Mucosa of descending colon (tissue), 3 donors: ENCODE results near the gene KRTAP5-7. TPM values are rescaled to one million over a fixed set of nuclear protein-coding genes. Genes with fewer than 3 reads are reported as not detected.

Experiments used
- ATAC-seq: fragments of 200-7000 bp; cut with Tn5 transposase; one replicate; pipeline ENCODE4 v1.9.1; 2020; ENCODE audit warnings: mild to moderate bottlenecking, moderate library complexity
- DNase-seq, 3 donors: peaks; one replicate each; pipeline ENCODE4 v3.0.0-alpha.2; 2020
- H3K36me3 ChIP-seq: fragments of 200-600 bp; one replicate; pipeline ENCODE4 v1.8.0; 2021; ENCODE audit warnings: low read depth, mild to moderate bottlenecking
- H3K4me1 ChIP-seq: fragments of 200-600 bp; one replicate; pipeline ENCODE4 v1.8.0; 2021; ENCODE audit warnings: low read depth, mild to moderate bottlenecking
- H3K4me3 ChIP-seq: fragments of 200-600 bp; one replicate; pipeline ENCODE4 v1.8.0; 2021; ENCODE audit warnings: mild to moderate bottlenecking
- H3K9me3 ChIP-seq: fragments of 200-600 bp; one replicate; pipeline ENCODE4 v1.8.0; 2021; ENCODE audit warnings: mild to moderate bottlenecking
- CTCF ChIP-seq: fragments of 200-600 bp; IDR thresholded peaks from one replicate; pipeline ENCODE4 v1.8.0; 2022; ENCODE audit warnings: antibody characterized with exemption, mild to moderate bottlenecking
- intact Hi-C, 2 donors: fragments of 100-400 bp; cut with DNase I in 1 of 2; cut with micrococcal nuclease in 1 of 2; formaldehyde crosslinking; loops; one replicate each; pipeline versions ENCODE4 v1.11.0 to v1.11.1; 2022; cut with DNase I, micrococcal nuclease
- total RNA-seq, 3 donors: library from RNA; stranded (reverse); fragmentation: NEBNext Ultra II Directional in 2 of 3; extraction: Animal tissue kit (Norgen Biotek cat#: 25700) in 2 of 3; gene quantifications; one replicate each; pipeline versions ENCODE4 v1.2.1 to v1.2.4, GENCODE V29; 2021 to 2023
- donor health status: DM: no; HTN: no; CAD: no; lungs with moderate emphysema.
- donor health status: DM: no; HTN: no; CAD: no.
- donor health status: DM: no; HTN: yes; CAD: no.

The KRTAP5-7 gene
- total RNA-seq, 3 donors from 2014 or later: 0.27 to 0.75 TPM; not detected in 1

DNA sequence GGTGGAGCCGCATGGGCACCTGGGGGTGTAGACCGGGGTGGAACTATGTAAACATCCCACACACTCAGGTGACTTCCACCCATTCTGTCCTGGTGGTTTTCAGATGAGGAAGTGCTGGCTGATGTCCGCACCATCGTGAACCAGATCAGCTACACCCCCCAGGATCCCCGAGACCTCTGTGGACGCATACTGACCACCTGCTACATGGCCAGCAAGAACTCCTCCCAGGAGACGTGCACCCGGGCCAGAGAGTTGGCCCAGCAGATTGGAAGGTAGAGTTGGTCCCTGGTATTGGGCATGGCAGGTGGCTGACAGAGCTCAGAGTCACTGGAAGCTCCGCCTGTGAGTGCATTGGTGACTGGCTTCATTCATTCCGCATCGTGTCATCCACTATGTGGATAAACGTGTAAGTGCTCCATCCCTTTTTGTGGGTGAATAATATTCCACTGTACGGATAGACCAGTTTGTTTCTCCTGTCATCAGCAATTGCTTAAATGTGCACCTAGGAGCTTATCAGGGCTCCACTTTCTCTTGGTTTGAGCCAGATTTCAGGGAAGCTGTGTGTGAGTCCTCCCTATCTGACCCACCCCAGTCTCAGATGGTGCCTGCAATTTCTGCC, 44.2 kb upstream of the KRTAP5-7 start:
- H3K36me3 ChIP-seq: peaks cover 16% of the 10 kb centered on the region
- H3K4me3 ChIP-seq: no peak overlapping the region
- no peak for TF ChIP-seq CTCF
- DNase-seq (no peak), ATAC-seq (no peak)
- intact Hi-C loops: no loop called here
- no peaks in the 10 kb centered on the region for H3K9me3 ChIP-seq
- no peaks in the 10 kb centered on the region for H3K4me1 ChIP-seq

- no peak for ATAC-seq
- Histone ChIP-seq H3K4me3 (no peak overlapping the region), H3K4me1 (no peaks in the 10 kb centered on the region), H3K9me3 (no peaks in the 10 kb centered on the region), H3K36me3 (peaks cover 14% of the 10 kb centered on the region)
- no peak for TF ChIP-seq CTCF
- intact Hi-C loops: no loop called here
- no peak for DNase-seq
Measured at GRCh38 chr11:71483692-71484091, 43.4 kb upstream of the KRTAP5-7 start.

DNA sequence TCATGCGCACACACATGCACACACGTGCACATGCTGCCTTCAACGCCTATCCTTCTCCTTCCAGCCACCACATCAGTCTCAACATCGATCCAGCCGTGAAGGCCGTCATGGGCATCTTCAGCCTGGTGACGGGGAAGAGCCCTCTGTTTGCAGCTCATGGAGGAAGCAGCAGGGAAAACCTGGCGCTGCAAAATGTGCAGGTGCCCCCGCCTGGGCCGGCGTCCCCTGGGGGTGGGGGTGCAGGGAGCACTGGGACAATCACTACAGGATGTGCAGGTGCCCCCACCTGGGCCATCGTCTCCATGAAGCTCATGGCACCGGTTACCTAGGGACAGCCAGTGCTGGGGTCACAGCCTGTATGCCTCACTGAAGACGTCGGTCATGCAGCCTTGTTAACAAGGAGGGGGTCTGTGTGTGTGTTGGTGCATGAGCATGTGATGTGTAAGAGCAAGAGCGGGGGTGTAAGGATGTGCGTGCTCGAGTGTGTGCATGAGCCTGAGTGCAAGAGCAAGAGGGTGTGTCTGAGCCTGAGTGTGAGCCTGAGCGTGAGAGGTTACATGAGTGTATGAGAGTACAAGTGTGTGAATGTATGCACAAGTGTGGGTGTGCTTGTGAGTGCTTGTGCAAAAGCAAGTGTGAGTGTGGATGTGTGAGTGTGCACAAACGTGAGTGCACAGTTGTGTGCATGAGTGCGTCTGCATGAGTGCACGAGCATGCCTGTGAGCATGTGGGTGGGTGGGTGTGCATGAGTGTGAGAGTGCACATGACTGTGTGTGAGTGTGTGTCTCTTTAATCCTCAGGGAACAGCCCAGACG, 42.6 kb upstream of the KRTAP5-7 start:
- no peaks in the 10 kb centered on the region for H3K4me1 ChIP-seq
- H3K9me3 ChIP-seq: no peaks in the 10 kb centered on the region
- peak; percentile 15 for ATAC-seq
- peaks cover 11% of the 10 kb centered on the region for H3K36me3 ChIP-seq
- H3K4me3 ChIP-seq: no peak overlapping the region
- DNase-seq: no peak
- no peak for TF ChIP-seq CTCF
- intact Hi-C loops: no loop called here

GRCh38 chr11:71485063-71485399, 42.0 kb upstream of the KRTAP5-7 start:
- DNase-seq: no peak
- intact Hi-C loops: no loop called here

GRCh38 chr11:71485466-71485865, 41.6 kb upstream of the KRTAP5-7 start:
- ATAC-seq: no peak
- intact Hi-C loops: no loop called here

More at GRCh38 chr11:71485063-71485399, 42.0 kb upstream of the KRTAP5-7 start:
- ATAC-seq: no peak
- no peak for TF ChIP-seq CTCF
- no peaks in the 10 kb centered on the region for H3K4me1 ChIP-seq
- H3K4me3 ChIP-seq: no peak overlapping the region
- H3K9me3 ChIP-seq: no peaks in the 10 kb centered on the region
- peaks cover 11% of the 10 kb centered on the region for H3K36me3 ChIP-seq

More at GRCh38 chr11:71485466-71485865, 41.6 kb upstream of the KRTAP5-7 start:
- H3K4me3 ChIP-seq: no peak overlapping the region
- H3K36me3 ChIP-seq: peaks cover 11% of the 10 kb centered on the region
- TF ChIP-seq CTCF: no peak
- H3K4me1 ChIP-seq: no peaks in the 10 kb centered on the region
- no peak for DNase-seq
- H3K9me3 ChIP-seq: no peaks in the 10 kb centered on the region
